Measurements from ENCODE around the gene PLOD3. TPM values are rescaled to one million over a fixed set of nuclear protein-coding genes. Genes with fewer than 3 reads are reported as not detected.
A peak's percentile ranks its signal among the peaks of the same experiment; 100 is the strongest.

Gene PLOD3
- total RNA-seq, 1 donor from 2014 or later = 74.3 TPM

- no peak for DNase-seq (ENCODE audit: low spot score)
These were observed 50.3 kb downstream of the PLOD3 start for GRCh38 chr7:101166909-101167644.

- DNase-seq (ENCODE audit: low spot score) = no peak
These were observed 50.8 kb downstream of the PLOD3 start for GRCh38 chr7:101166648-101166908.

GRCh38 chr7:101165958-101166647, 51.3 kb downstream of the PLOD3 start:
- DNase-seq (ENCODE audit: low spot score) = no peak

- peak; percentile 97 for DNase-seq (ENCODE audit: low spot score)
These were observed 52.1 kb downstream of the PLOD3 start, which contains the start of gene VGF for GRCh38 chr7:101165075-101165957. VGF (minus strand) TSS chr7:101165569; CDS start chr7:101164843, 726 bp downstream.

GRCh38 chr7:101164071-101164840, 53.1 kb downstream of the PLOD3 start:
- DNase-seq (ENCODE audit: low spot score) = no peak

GRCh38 chr7:101163279-101164070, 53.9 kb downstream of the PLOD3 start:
- DNase-seq (ENCODE audit: low spot score) = no peak

- DNase-seq (ENCODE audit: low spot score) = no peak
These were observed 54.7 kb downstream of the PLOD3 start for GRCh38 chr7:101162551-101163278.

- DNase-seq (ENCODE audit: low spot score) = no peak
These were observed 55.5 kb downstream of the PLOD3 start for GRCh38 chr7:101161692-101162471.

- no peak for DNase-seq (ENCODE audit: low spot score)
These were observed 56.5 kb downstream of the PLOD3 start for GRCh38 chr7:101160910-101161309.

GRCh38 chr7:101159696-101160674, 57.4 kb downstream of the PLOD3 start:
- DNase-seq (ENCODE audit: low spot score) = no peak

- no peak for DNase-seq (ENCODE audit: low spot score)
These were observed 60.4 kb downstream of the PLOD3 start for GRCh38 chr7:101156866-101157589.

- DNase-seq (ENCODE audit: low spot score) = no peak
These were observed 61.1 kb downstream of the PLOD3 start for GRCh38 chr7:101156277-101156676.

Small RNAs within 50 kb of the gene (microRNA-seq; reads per million reads assigned to microRNA genes)
- not detected for gene MIR4653 (ENCODE audit: borderline number of aligned reads)

Other genes with a start within 250 kb of the PLOD3 start
- gene MUC12, start 248.0 kb downstream of the PLOD3 start, total RNA-seq = 0.32 TPM
- gene MUC17, start 197.5 kb downstream of the PLOD3 start, total RNA-seq = 0.35 TPM
- 48.2 TPM for gene TRIM56, start 132.1 kb downstream of the PLOD3 start, total RNA-seq
- 130 TPM for gene SERPINE1, start 90.5 kb downstream of the PLOD3 start, total RNA-seq
- 30.4 TPM for gene AP1S1, start 63.1 kb downstream of the PLOD3 start, total RNA-seq
- 0.22 TPM for gene VGF, start 52.0 kb downstream of the PLOD3 start, total RNA-seq
- not detected for gene NAT16, start 37.3 kb downstream of the PLOD3 start, total RNA-seq
- not detected for gene MOGAT3, start 16.5 kb downstream of the PLOD3 start, total RNA-seq
- gene ZNHIT1, start 584 bp upstream of the PLOD3 start, total RNA-seq = 74.8 TPM
- 13.3 TPM for gene CLDN15, start 20.2 kb upstream of the PLOD3 start, total RNA-seq
- 219 TPM for gene FIS1, start 27.5 kb upstream of the PLOD3 start, total RNA-seq
- gene IFT22, start 104.2 kb upstream of the PLOD3 start, total RNA-seq = 12.0 TPM
- not detected for gene COL26A1, start 145.3 kb upstream of the PLOD3 start, total RNA-seq